ENCODE data around the gene LIFR. TPM values are rescaled to one million over a fixed set of nuclear protein-coding genes. Genes with fewer than 3 reads are reported as not detected.

Gene LIFR
- total RNA-seq, 4 donors from 2014 or later = 61.8 to 105 (median 78.0) TPM

DNA sequence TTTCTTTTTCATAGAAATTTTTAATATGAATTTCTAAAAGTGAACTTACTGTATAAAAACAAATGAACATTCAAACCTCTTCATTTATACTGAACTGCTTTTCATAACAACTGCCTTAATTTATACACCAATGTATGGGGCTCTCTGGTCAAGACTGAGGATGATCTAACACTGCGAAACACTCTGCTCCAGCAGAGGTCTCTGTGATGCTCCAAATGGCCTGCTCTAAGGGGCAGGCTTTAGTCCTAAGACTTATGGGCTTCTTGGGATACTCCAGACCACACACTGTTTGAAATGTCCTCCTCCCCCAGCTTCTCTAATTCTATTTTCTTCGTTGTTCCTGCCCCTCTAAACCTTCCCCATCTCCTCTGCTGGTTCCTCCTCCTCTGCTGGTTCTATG lies 58.5 kb downstream of the LIFR start:
- no peak overlapping the region for H3K27ac ChIP-seq
- H3K9me3 ChIP-seq = no peaks in the 10 kb centered on the region
- peaks cover 0 to 92% of the 10 kb centered on the region in 2 donors for H3K36me3 ChIP-seq
- H3K4me1 ChIP-seq = peaks cover 0 to 12% (median 0%) of the 10 kb centered on the region in 3 donors
- peak in 2 of 4 experiments; percentile 14 to 35 for TF ChIP-seq CTCF (IDR thresholded peaks at IDR 0.05)
- no peak for TF ChIP-seq POLR2A (IDR thresholded peaks at IDR 0.05)
- 58 to 82% methylated on average over 2 of the region's 2 CpGs for WGBS, 2 donors (ENCODE audit: low coverage in 1 of 2)
- H3K4me3 ChIP-seq = no peak overlapping the region
- ATAC-seq = no peak
- H3K27me3 ChIP-seq = no peaks in the 10 kb centered on the region

- Histone ChIP-seq H3K4me1 (peaks cover 0 to 12% (median 0%) of the 10 kb centered on the region in 3 donors), H3K9me3 (no peaks in the 10 kb centered on the region), H3K27me3 (no peaks in the 10 kb centered on the region), H3K4me3 (no peak overlapping the region), H3K36me3 (peaks cover 0 to 89% of the 10 kb centered on the region in 2 donors), H3K27ac (no peak overlapping the region)
- ATAC-seq = no peak
- TF ChIP-seq POLR2AphosphoS5 (IDR thresholded peaks at IDR 0.05) (no peak), CTCF (IDR thresholded peaks at IDR 0.05) (no peak), POLR2A (IDR thresholded peaks at IDR 0.05) (no peak), EP300 (IDR thresholded peaks at IDR 0.05) (no peak)
- WGBS, 2 donors (ENCODE audit: low coverage in 1 of 2) = 32 to 65% methylated on average over 5 to 7 of the region's 7 CpGs
Measured at GRCh38 chr5:38494763-38495162, 61.7 kb downstream of the LIFR start.

GRCh38 chr5:38494175-38494574 lies 62.3 kb downstream of the LIFR start:
- Histone ChIP-seq H3K27ac (no peak overlapping the region), H3K4me1 (peaks cover 0 to 12% (median 0%) of the 10 kb centered on the region in 3 donors), H3K4me3 (no peak overlapping the region), H3K9me3 (no peaks in the 10 kb centered on the region), H3K27me3 (no peaks in the 10 kb centered on the region), H3K36me3 (peaks cover 0 to 87% of the 10 kb centered on the region in 2 donors)
- ATAC-seq = no peak
- TF ChIP-seq POLR2AphosphoS5 (IDR thresholded peaks at IDR 0.05) = no peak
- no peak for TF ChIP-seq EP300 (IDR thresholded peaks at IDR 0.05)
- TF ChIP-seq CTCF (IDR thresholded peaks at IDR 0.05) = no peak
- no peak for TF ChIP-seq POLR2A (IDR thresholded peaks at IDR 0.05)
- WGBS, 2 donors (ENCODE audit: low coverage in 1 of 2) = 82 to 89% methylated on average over 4 to 6 of the region's 6 CpGs

- Histone ChIP-seq H3K9me3 (no peaks in the 10 kb centered on the region), H3K4me3 (no peak overlapping the region), H3K27me3 (no peaks in the 10 kb centered on the region), H3K36me3 (peaks cover 5 to 91% of the 10 kb centered on the region in 2 donors), H3K27ac (no peak overlapping the region), H3K4me1 (peaks cover 0 to 3% (median 0%) of the 10 kb centered on the region in 3 donors)
- ATAC-seq = no peak
- TF ChIP-seq POLR2AphosphoS5 (IDR thresholded peaks at IDR 0.05) (no peak), POLR2A (IDR thresholded peaks at IDR 0.05) (no peak), CTCF (IDR thresholded peaks at IDR 0.05) (no peak), EP300 (IDR thresholded peaks at IDR 0.05) (no peak)
- WGBS, 2 donors (ENCODE audit: low coverage in 1 of 2) = 85 to 88% methylated on average over 4 to 10 of the region's 10 CpGs
Measured at GRCh38 chr5:38483805-38484398, 72.5 kb downstream of the LIFR start.

DNA sequence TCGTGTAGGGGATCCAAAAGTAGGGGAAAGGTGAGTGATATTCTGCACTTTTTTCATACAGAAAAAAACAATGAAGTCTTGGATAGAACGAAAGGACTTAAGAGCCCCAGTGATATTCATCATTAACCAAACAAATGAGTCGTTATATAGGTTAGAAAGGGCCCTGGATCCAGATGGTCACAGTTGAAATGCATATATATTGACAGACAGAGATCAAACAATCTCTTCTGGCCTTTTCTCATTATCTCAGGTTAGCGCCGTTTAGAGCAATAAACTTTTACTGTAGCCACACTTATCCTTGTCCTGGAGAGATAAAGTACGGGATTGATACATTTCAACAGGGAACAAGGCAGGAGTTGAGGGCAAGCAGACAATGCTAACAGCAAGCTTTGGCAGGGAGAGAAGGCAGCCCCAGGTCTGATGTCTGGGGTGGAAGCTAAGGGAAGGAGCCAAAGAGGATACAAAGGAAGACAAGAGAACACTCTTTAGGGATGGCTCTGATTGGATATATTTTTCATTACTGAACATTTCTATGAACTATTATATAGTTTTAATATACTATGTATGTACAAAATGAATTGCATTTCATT lies 77.0 kb downstream of the LIFR start:
- H3K36me3 ChIP-seq = peaks cover 0 to 47% of the 10 kb centered on the region in 2 donors
- no peak for TF ChIP-seq CTCF (IDR thresholded peaks at IDR 0.05)
- TF ChIP-seq POLR2AphosphoS5 (IDR thresholded peaks at IDR 0.05) = no peak
- no peak for TF ChIP-seq EP300 (IDR thresholded peaks at IDR 0.05)
- TF ChIP-seq POLR2A (IDR thresholded peaks at IDR 0.05) = no peak
- H3K4me1 ChIP-seq = peaks cover 0 to 7% (median 0%) of the 10 kb centered on the region in 3 donors
- H3K27ac ChIP-seq = no peak overlapping the region
- H3K4me3 ChIP-seq = no peak overlapping the region
- ATAC-seq = no peak
- 42 to 45% methylated on average over 2 to 6 of the region's 6 CpGs for WGBS, 2 donors (ENCODE audit: low coverage in 1 of 2)
- no peaks in the 10 kb centered on the region for H3K27me3 ChIP-seq
- H3K9me3 ChIP-seq = no peaks in the 10 kb centered on the region
